GM11168 (cell line): ENCODE measurements around the gene SPON1.
"Not testable (repeated sequence)": the region's sequence is repeated elsewhere in the genome, so short reads cannot be mapped to it uniquely, and the experiment has no call there.

Source experiments
- in situ Hi-C: fragments of 300-500 bp; cut with MboI; formaldehyde crosslinking; loops from one replicate; pipeline ENCODE4 v1.12.0; 2022; ENCODE audit warnings: low sequenced_read_pairs; ENCODE audit not compliant: unreplicated experiment

Gene SPON1

GRCh38 chr11:14073849-14074476 is 111.4 kb downstream of the SPON1 start:
- in situ Hi-C loops: no loop called here

GRCh38 chr11:14075118-14076078 is 112.9 kb downstream of the SPON1 start:
- in situ Hi-C loops: no loop called here

GRCh38 chr11:14079011-14079410 is 116.5 kb downstream of the SPON1 start:
- in situ Hi-C loops: no loop called here

GRCh38 chr11:14079797-14080196 is 117.3 kb downstream of the SPON1 start:
- in situ Hi-C loops: no loop called here

- in situ Hi-C loops: no loop called here
Observed at GRCh38 chr11:14081581-14082231, 119.2 kb downstream of the SPON1 start.

GRCh38 chr11:14082338-14082737 is 119.8 kb downstream of the SPON1 start:
- in situ Hi-C loops: no loop called here

GRCh38 chr11:14088861-14089260 is 126.3 kb downstream of the SPON1 start:
- in situ Hi-C loops: not testable (repeated sequence)

GRCh38 chr11:14089690-14090462 is 127.4 kb downstream of the SPON1 start:
- in situ Hi-C loops: no loop called here

- in situ Hi-C loops: not testable (repeated sequence)
Observed at GRCh38 chr11:14090631-14091030, 128.1 kb downstream of the SPON1 start.

- in situ Hi-C loops: no loop called here
Observed at GRCh38 chr11:14093065-14093464, 130.5 kb downstream of the SPON1 start.

- in situ Hi-C loops: no loop called here
Observed at GRCh38 chr11:14094481-14095037, 132.0 kb downstream of the SPON1 start.

- in situ Hi-C loops: no loop called here
Observed at GRCh38 chr11:14095882-14096281, 133.4 kb downstream of the SPON1 start.

GRCh38 chr11:14096606-14097005 is 134.1 kb downstream of the SPON1 start:
- in situ Hi-C loops: no loop called here

- in situ Hi-C loops: no loop called here
Observed at GRCh38 chr11:14101388-14101787, 138.9 kb downstream of the SPON1 start.

GRCh38 chr11:14102766-14103165 is 140.2 kb downstream of the SPON1 start:
- in situ Hi-C loops: no loop called here

GRCh38 chr11:14105446-14105845 is 142.9 kb downstream of the SPON1 start:
- in situ Hi-C loops: no loop called here

GRCh38 chr11:14106303-14107049 is 144.0 kb downstream of the SPON1 start:
- in situ Hi-C loops: no loop called here

- in situ Hi-C loops: no loop called here
Observed at GRCh38 chr11:14107050-14107430, 144.5 kb downstream of the SPON1 start.

GRCh38 chr11:14109742-14110141 is 147.2 kb downstream of the SPON1 start:
- in situ Hi-C loops: no loop called here
